B cell (primary cell): ENCODE measurements around the gene CFAP61. TPM values are rescaled to one million over a fixed set of nuclear protein-coding genes. Genes with fewer than 3 reads are reported as not detected.

Source experiments
- ATAC-seq: fragments of 200-7000 bp; cut with Tn5 transposase; one replicate; pipeline ENCODE4 v1.10.0; 2021; ENCODE audit warnings: low read depth, mild to moderate bottlenecking, moderate number of reproducible peaks, moderate library complexity
- CTCF ChIA-PET: fragments of 350-600 bp; sonication (Branson Sonifier 250); formaldehyde crosslinking; loops from one replicate; lab custom pipeline; 2021; ENCODE audit warnings: antibody characterized with exemption, inconsistent platforms; lab: Charles Lee
- POLR2A ChIA-PET: fragments of 350-600 bp; sonication (Branson Sonifier 250); formaldehyde crosslinking; loops from one replicate; lab custom pipeline; 2021; ENCODE audit warnings: antibody characterized with exemption; lab: Charles Lee
- DNase-seq: peaks from one replicate; pipeline ENCODE4 v3.0.0; 2013
- H2AFZ ChIP-seq: 2 replicates; pipeline ENCODE4 v1.6.1; 2012; ENCODE audit warnings: mild to moderate bottlenecking, low read depth, low read length; ENCODE audit not compliant: insufficient read depth, poor library complexity, severe bottlenecking
- H3K27ac ChIP-seq, 2 donors: 1 replicate in 1 of 2; 2 replicates in 1 of 2; pipeline ENCODE4 v1.5.1; 2012 to 2013; ENCODE audit warnings: low read length in 2 of 2, mild to moderate bottlenecking in 2 of 2, moderate library complexity in 1 of 2
- H3K27me3 ChIP-seq, 4 experiments: fragments of 200-600 bp in 1 of 4; sonication (generic) in 1 of 4; replicated peaks in 1 of 4; 1 replicate in 2 of 4; 2 replicates in 2 of 4; pipeline versions ENCODE4 v1.6.1 to v1.7.0; 2013 to 2016; ENCODE audit warnings: low read length in 3 of 4, mild to moderate bottlenecking in 2 of 4, mixed read lengths in 1 of 4, moderate library complexity in 1 of 4; ENCODE audit not compliant: insufficient read depth in 4 of 4, control insufficient read depth in 3 of 4; ENCODE audit errors: control extremely low read depth in 1 of 4
- H3K36me3 ChIP-seq, 2 experiments: replicated peaks in 1 of 2; 1 replicate in 1 of 2; 2 replicates in 1 of 2; pipeline versions ENCODE4 v1.6.1 to v1.7.1; 2013; ENCODE audit warnings: low read length in 1 of 2; ENCODE audit not compliant: insufficient read depth in 2 of 2, control insufficient read depth in 1 of 2; ENCODE audit errors: control extremely low read depth in 1 of 2, extremely low read depth in 1 of 2
- H3K4me1 ChIP-seq, 2 donors: fragments of 200-600 bp in 1 of 2; sonication (generic) in 1 of 2; 1 replicate in 1 of 2; 2 replicates in 1 of 2; pipeline versions ENCODE4 v1.5.1 to v1.6.1; 2013 to 2017; ENCODE audit warnings: low read length in 2 of 2; ENCODE audit not compliant: control insufficient read depth in 2 of 2, insufficient read depth in 2 of 2
- H3K4me2 ChIP-seq: replicated peaks from 2 replicates; pipeline ENCODE3; 2012; ENCODE audit warnings: mild to moderate bottlenecking, low read depth, low read length; ENCODE audit not compliant: poor library complexity, severe bottlenecking
- H3K4me3 ChIP-seq, 5 experiments: fragments of 200-600 bp in 1 of 5; sonication (generic) in 1 of 5; 1 replicate in 3 of 5; 2 replicates in 2 of 5; pipeline versions ENCODE4 v1.5.1 to v1.7.0; 2011 to 2016; ENCODE audit warnings: low read length in 4 of 5, mild to moderate bottlenecking in 4 of 5, low read depth in 2 of 5, control low read depth in 1 of 5, moderate library complexity in 1 of 5; ENCODE audit not compliant: insufficient read depth in 1 of 5; ENCODE audit errors: control extremely low read depth in 1 of 5, extremely low read depth in 1 of 5
- H3K79me2 ChIP-seq: fragments of 200-600 bp; sonication (generic); one replicate; pipeline ENCODE4 v1.6.0; 2016; ENCODE audit warnings: low read length; ENCODE audit not compliant: control insufficient read depth, insufficient read depth
- H3K9ac ChIP-seq: fragments of 200-600 bp; sonication (generic); 2 replicates; pipeline ENCODE4 v1.6.1; 2017; ENCODE audit warnings: mild to moderate bottlenecking, low read length, moderate library complexity
- H3K9me3 ChIP-seq, 3 donors: one replicate each; pipeline versions ENCODE4 v1.6.1 to v1.7.1; 2013; ENCODE audit warnings: low read length in 2 of 3; ENCODE audit not compliant: control insufficient read depth in 2 of 3, insufficient read depth in 1 of 3; ENCODE audit errors: control extremely low read depth in 1 of 3
- H4K20me1 ChIP-seq: 2 replicates; pipeline ENCODE4 v1.6.0; 2012; ENCODE audit warnings: mild to moderate bottlenecking, low read length; ENCODE audit not compliant: insufficient read depth, control insufficient read depth, poor library complexity, severe bottlenecking
- H3K27ac Mint-ChIP-seq: one replicate; pipeline ENCODE4 v1.8.0; 2021; ENCODE audit warnings: mixed read lengths
- H3K27me3 Mint-ChIP-seq: one replicate; pipeline ENCODE4 v1.8.0; 2021; ENCODE audit warnings: mixed read lengths
- H3K4me1 Mint-ChIP-seq: one replicate; pipeline ENCODE4 v1.8.0; 2021; ENCODE audit warnings: mixed read lengths
- H3K4me3 Mint-ChIP-seq: one replicate; pipeline ENCODE4 v1.8.0; 2021; ENCODE audit warnings: mixed read lengths
- H3K9me3 Mint-ChIP-seq: one replicate; pipeline ENCODE4 v1.8.0; 2022; ENCODE audit warnings: mixed read lengths; ENCODE audit not compliant: insufficient read depth
- CTCF ChIP-seq: fragments of 200-600 bp; IDR thresholded peaks from one replicate; pipeline ENCODE4 v1.8.0; 2022; ENCODE audit warnings: antibody characterized with exemption, mild to moderate bottlenecking
- EZH2 ChIP-seq: IDR thresholded peaks from 2 replicates; pipeline ENCODE4 v1.6.1; 2012; ENCODE audit warnings: borderline replicate concordance, low read depth, mild to moderate bottlenecking, moderate library complexity, low read length; ENCODE audit not compliant: insufficient read depth, poor library complexity, severe bottlenecking
- WGBS: methylation state at CpG from one replicate; pipeline ENCODE4 v1.1.5; 2013; ENCODE audit warnings: missing lambda C conversion rate; ENCODE audit not compliant: insufficient coverage; 5-methylcytosine and 5-hydroxymethylcytosine counted together
- intact Hi-C: fragments of 100-400 bp; cut with micrococcal nuclease; formaldehyde crosslinking; loops from one replicate; pipeline ENCODE4 v1.10.0; 2022
- polyA plus RNA-seq: library from polyadenylated mRNA; depleted of rRNA; stranded (reverse); fragments of >200 nt; gene quantifications from 2 replicates; pipeline ENCODE4 v1.2.3, GENCODE V29; 2012
- total RNA-seq, 2 donors: library from RNA; stranded (reverse); fragments of 120-200 nt in 1 of 2; gene quantifications; 1 replicate in 1 of 2; 2 replicates in 1 of 2; pipeline versions ENCODE4 v1.2.3 to v1.2.4, GENCODE V29; 2013 to 2022

CFAP61 gene
- total and polyA plus RNA-seq, 2 donors (not counting 1 experiment from before 2014, with no cell fraction given): not detected

GRCh38 chr20:20019123-20019522 is 33.2 kb upstream of the CFAP61 start:
- intact Hi-C loops: loop anchor here (5.0 to 10.0 kb wide), 6 partner anchors 204 to 1734 kb away; partner anchors contain the start of genes KIZ, SEC23B, SMIM26 and XRN2
- WGBS: 92% methylated on average over 1 of the region's 2 CpGs
- POLR2A ChIA-PET: no interaction called here
- CTCF ChIA-PET: no interaction called here
- ATAC-seq (no peak), DNase-seq (no peak)
- H3K79me2 ChIP-seq: peaks cover 90% of the 10 kb centered on the region
- H3K36me3 ChIP-seq: peaks cover 0 to 24% of the 10 kb centered on the region in 2 experiments
- no peak overlapping the region for H3K27ac ChIP-seq
- Mint-ChIP-seq H3K9me3 (no peaks in the 10 kb centered on the region), H3K27ac (no peak overlapping the region), H3K27me3 (no peaks in the 10 kb centered on the region), H3K4me3 (peak overlapping the region; percentile 94), H3K4me1 (peaks cover 42% of the 10 kb centered on the region)
- no peak overlapping the region for H3K9ac ChIP-seq
- H3K27me3 ChIP-seq: no peaks in the 10 kb centered on the region
- peaks cover 39% of the 10 kb centered on the region for H4K20me1 ChIP-seq
- H2AFZ ChIP-seq: no peak overlapping the region
- H3K4me2 ChIP-seq: no peak overlapping the region
- H3K9me3 ChIP-seq: no peaks in the 10 kb centered on the region
- no peak overlapping the region for H3K4me3 ChIP-seq
- no peak for TF ChIP-seq EZH2
- no peak for TF ChIP-seq CTCF
- peaks cover 12 to 27% of the 10 kb centered on the region in 2 donors for H3K4me1 ChIP-seq

- WGBS: 81% methylated on average over 4 of the region's 11 CpGs
- intact Hi-C loops: loop anchor here (1.0 kb wide), 1 partner anchor 30 kb away; no protein-coding TSS in a partner anchor
- Mint-ChIP-seq H3K27ac (peak overlapping the region; percentile 37), H3K27me3 (no peaks in the 10 kb centered on the region), H3K4me1 (peaks cover 42% of the 10 kb centered on the region), H3K9me3 (no peaks in the 10 kb centered on the region), H3K4me3 (no peak overlapping the region)
- CTCF ChIA-PET: no interaction called here
- H3K4me1 ChIP-seq: peaks cover 12 to 27% of the 10 kb centered on the region in 2 donors
- no peak overlapping the region for H3K27ac ChIP-seq
- POLR2A ChIA-PET: no interaction called here
- H3K27me3 ChIP-seq: no peaks in the 10 kb centered on the region
- H3K4me2 ChIP-seq: no peak overlapping the region
- H3K4me3 ChIP-seq: no peak overlapping the region
- peaks cover 3 to 29% of the 10 kb centered on the region in 2 experiments for H3K36me3 ChIP-seq
- peaks cover 86% of the 10 kb centered on the region for H3K79me2 ChIP-seq
- no peaks in the 10 kb centered on the region for H3K9me3 ChIP-seq
- H4K20me1 ChIP-seq: peaks cover 40% of the 10 kb centered on the region
- H3K9ac ChIP-seq: no peak overlapping the region
- DNase-seq (no peak), ATAC-seq (no peak)
- no peak for TF ChIP-seq EZH2
- no peak for TF ChIP-seq CTCF
- H2AFZ ChIP-seq: no peak overlapping the region
These were observed 31.4 kb upstream of the CFAP61 start for GRCh38 chr20:20020908-20021307.
